RWPE2 (cell line): Measurements from ENCODE around the gene TRPC4AP.

Source experiments
- ATAC-seq: fragments of 200-7000 bp; cut with Tn5 transposase; 3 replicates; pipeline ENCODE4 v1.9.1; 2021; ENCODE audit warnings: low read depth
- DNase-seq: peaks from one replicate; pipeline ENCODE4 v3.0.0-alpha.2; 2020; ENCODE audit warnings: low spot score
- H3K27ac ChIP-seq: fragments of 450-650 bp; 2 replicates; pipeline ENCODE4 v1.5.1; 2017; ENCODE audit warnings: mild to moderate bottlenecking; ENCODE audit not compliant: poor library complexity, severe bottlenecking
- H3K27me3 ChIP-seq: fragments of 250-450 bp; sonication (Bioruptor Pico); 2 replicates; pipeline ENCODE4 v1.5.1; 2021; ENCODE audit warnings: mild to moderate bottlenecking, moderate library complexity; ENCODE audit not compliant: insufficient read depth, poor library complexity, severe bottlenecking
- H3K36me3 ChIP-seq: fragments of 250-450 bp; sonication (Bioruptor Pico); 2 replicates; pipeline ENCODE4 v1.5.1; 2020; ENCODE audit warnings: low read depth, mild to moderate bottlenecking, moderate library complexity
- H3K4me1 ChIP-seq: fragments of 250-450 bp; sonication (Bioruptor Pico); 2 replicates; pipeline ENCODE4 v1.5.1; 2021; ENCODE audit warnings: mild to moderate bottlenecking, moderate library complexity; ENCODE audit not compliant: insufficient read depth, poor library complexity, severe bottlenecking
- H3K4me3 ChIP-seq: fragments of 250-450 bp; sonication (Bioruptor Pico); 2 replicates; pipeline ENCODE4 v1.5.1; 2021; ENCODE audit warnings: mild to moderate bottlenecking, moderate library complexity; ENCODE audit not compliant: severe bottlenecking
- H3K9me3 ChIP-seq: fragments of 250-450 bp; sonication (Bioruptor Pico); 2 replicates; pipeline ENCODE4 v1.5.1; 2021; ENCODE audit warnings: mild to moderate bottlenecking, moderate library complexity; ENCODE audit not compliant: severe bottlenecking
- CTCF ChIP-seq: fragments of 450-650 bp; IDR thresholded peaks from one replicate; pipeline ENCODE4 v1.5.1; 2017; ENCODE audit warnings: mild to moderate bottlenecking, moderate library complexity; ENCODE audit not compliant: poor library complexity, severe bottlenecking

The TRPC4AP gene

GRCh38 chr20:35014537-35014936 lies 78.1 kb downstream of the TRPC4AP start:
- no peak for TF ChIP-seq CTCF
- H3K27ac ChIP-seq, result no peak overlapping the region
- H3K27me3 ChIP-seq, result no peaks in the 10 kb centered on the region
- no peak for ATAC-seq
- DNase-seq, result peak; percentile 61
- H3K4me3 ChIP-seq, result no peak overlapping the region
- no peaks in the 10 kb centered on the region for H3K9me3 ChIP-seq
- H3K36me3 ChIP-seq, result peaks cover 93% of the 10 kb centered on the region
- no peaks in the 10 kb centered on the region for H3K4me1 ChIP-seq

- H3K4me1 ChIP-seq, result no peaks in the 10 kb centered on the region
- peaks cover 93% of the 10 kb centered on the region for H3K36me3 ChIP-seq
- no peak for TF ChIP-seq CTCF
- DNase-seq (peak; percentile 57), ATAC-seq (no peak)
- H3K4me3 ChIP-seq, result no peak overlapping the region
- H3K27me3 ChIP-seq, result no peaks in the 10 kb centered on the region
- H3K9me3 ChIP-seq, result no peaks in the 10 kb centered on the region
- H3K27ac ChIP-seq, result no peak overlapping the region
These were observed 78.9 kb downstream of the TRPC4AP start for GRCh38 chr20:35013421-35014411.

GRCh38 chr20:35012227-35013069 lies 80.2 kb downstream of the TRPC4AP start:
- Histone ChIP-seq H3K36me3 (peaks cover 96% of the 10 kb centered on the region), H3K27ac (no peak overlapping the region), H3K27me3 (no peaks in the 10 kb centered on the region), H3K4me3 (no peak overlapping the region), H3K4me1 (no peaks in the 10 kb centered on the region), H3K9me3 (no peaks in the 10 kb centered on the region)
- TF ChIP-seq CTCF, result no peak
- DNase-seq (peak; percentile 68), ATAC-seq (no peak)

- DNase-seq, result peak; percentile 66
- H3K36me3 ChIP-seq, result peaks cover 96% of the 10 kb centered on the region
- no peaks in the 10 kb centered on the region for H3K4me1 ChIP-seq
- no peak for TF ChIP-seq CTCF
- H3K4me3 ChIP-seq, result no peak overlapping the region
- no peak for ATAC-seq
- no peaks in the 10 kb centered on the region for H3K9me3 ChIP-seq
- no peaks in the 10 kb centered on the region for H3K27me3 ChIP-seq
- no peak overlapping the region for H3K27ac ChIP-seq
These were observed 80.9 kb downstream of the TRPC4AP start for GRCh38 chr20:35011589-35012226.
